Neural cell (in vitro differentiated cells): Measurements from ENCODE around the gene EIF4E2.

Source experiments
- EP300 ChIP-seq: fragments of 450-650 bp; conservative IDR thresholded peaks from 2 replicates; pipeline ENCODE4 v1.6.1; 2014; ENCODE audit warnings: antibody characterized with exemption, mild to moderate bottlenecking, moderate library complexity; ENCODE audit not compliant: poor library complexity, severe bottlenecking
- EZH2 ChIP-seq: fragments of 200-600, 300-800 bp; shearing (Covaris generic), sonication (generic); IDR thresholded peaks from 2 replicates; pipeline ENCODE4 v1.6.1; 2014; ENCODE audit warnings: antibody characterized with exemption, low read length, borderline replicate concordance, mild to moderate bottlenecking; ENCODE audit not compliant: insufficient read depth, poor library complexity, severe bottlenecking
- POLR2AphosphoS5 ChIP-seq: IDR thresholded peaks from 2 replicates; pipeline ENCODE4 v1.6.1; 2012
- RAD21 ChIP-seq: fragments of 450-650 bp; conservative IDR thresholded peaks from 2 replicates; pipeline ENCODE4 v1.6.1; 2014; ENCODE audit warnings: antibody characterized with exemption, mild to moderate bottlenecking, moderate library complexity
- TAF1 ChIP-seq: IDR thresholded peaks from 2 replicates; pipeline ENCODE4 v1.6.1; 2012; ENCODE audit warnings: low read depth
- TF ChIP-seq, protein P1 (sequence below): fragments of 450-650 bp; IDR thresholded peaks from 2 replicates; pipeline ENCODE4 v1.5.1; 2014; ENCODE audit warnings: antibody characterized with exemption, mild to moderate bottlenecking, moderate library complexity; ENCODE audit not compliant: poor library complexity, severe bottlenecking
- TF ChIP-seq, protein P2 (sequence below): IDR thresholded peaks from 2 replicates; pipeline ENCODE4 v1.6.1; 2012; ENCODE audit warnings: borderline replicate concordance

DNA sequence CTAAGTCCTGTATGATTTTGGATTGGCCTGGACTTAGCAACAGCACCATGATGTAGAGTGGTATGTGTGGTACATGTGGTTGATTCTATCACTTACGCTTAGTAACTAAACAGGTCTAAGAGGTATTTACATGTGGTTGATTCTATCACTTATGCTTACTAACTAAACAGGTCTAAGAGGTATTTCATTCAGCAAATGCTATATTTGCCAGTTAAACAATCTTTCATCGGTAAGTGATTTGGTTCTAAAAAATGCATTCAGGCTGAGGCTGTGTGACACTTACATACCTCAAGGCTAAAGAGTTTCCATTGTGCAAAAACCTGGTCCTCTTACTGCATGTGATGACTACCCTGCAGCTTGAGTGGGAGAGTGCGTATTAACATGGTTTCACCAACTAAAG is 13.1 kb downstream of the EIF4E2 start:
- TF ChIP-seq POLR2AphosphoS5 (no peak), EZH2 (no peak), TAF1 (no peak), RAD21 (no peak), EP300 (no peak)
- TF ChIP-seq, protein P1, sequence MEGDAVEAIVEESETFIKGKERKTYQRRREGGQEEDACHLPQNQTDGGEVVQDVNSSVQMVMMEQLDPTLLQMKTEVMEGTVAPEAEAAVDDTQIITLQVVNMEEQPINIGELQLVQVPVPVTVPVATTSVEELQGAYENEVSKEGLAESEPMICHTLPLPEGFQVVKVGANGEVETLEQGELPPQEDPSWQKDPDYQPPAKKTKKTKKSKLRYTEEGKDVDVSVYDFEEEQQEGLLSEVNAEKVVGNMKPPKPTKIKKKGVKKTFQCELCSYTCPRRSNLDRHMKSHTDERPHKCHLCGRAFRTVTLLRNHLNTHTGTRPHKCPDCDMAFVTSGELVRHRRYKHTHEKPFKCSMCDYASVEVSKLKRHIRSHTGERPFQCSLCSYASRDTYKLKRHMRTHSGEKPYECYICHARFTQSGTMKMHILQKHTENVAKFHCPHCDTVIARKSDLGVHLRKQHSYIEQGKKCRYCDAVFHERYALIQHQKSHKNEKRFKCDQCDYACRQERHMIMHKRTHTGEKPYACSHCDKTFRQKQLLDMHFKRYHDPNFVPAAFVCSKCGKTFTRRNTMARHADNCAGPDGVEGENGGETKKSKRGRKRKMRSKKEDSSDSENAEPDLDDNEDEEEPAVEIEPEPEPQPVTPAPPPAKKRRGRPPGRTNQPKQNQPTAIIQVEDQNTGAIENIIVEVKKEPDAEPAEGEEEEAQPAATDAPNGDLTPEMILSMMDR: no peak
- TF ChIP-seq, protein P2, sequence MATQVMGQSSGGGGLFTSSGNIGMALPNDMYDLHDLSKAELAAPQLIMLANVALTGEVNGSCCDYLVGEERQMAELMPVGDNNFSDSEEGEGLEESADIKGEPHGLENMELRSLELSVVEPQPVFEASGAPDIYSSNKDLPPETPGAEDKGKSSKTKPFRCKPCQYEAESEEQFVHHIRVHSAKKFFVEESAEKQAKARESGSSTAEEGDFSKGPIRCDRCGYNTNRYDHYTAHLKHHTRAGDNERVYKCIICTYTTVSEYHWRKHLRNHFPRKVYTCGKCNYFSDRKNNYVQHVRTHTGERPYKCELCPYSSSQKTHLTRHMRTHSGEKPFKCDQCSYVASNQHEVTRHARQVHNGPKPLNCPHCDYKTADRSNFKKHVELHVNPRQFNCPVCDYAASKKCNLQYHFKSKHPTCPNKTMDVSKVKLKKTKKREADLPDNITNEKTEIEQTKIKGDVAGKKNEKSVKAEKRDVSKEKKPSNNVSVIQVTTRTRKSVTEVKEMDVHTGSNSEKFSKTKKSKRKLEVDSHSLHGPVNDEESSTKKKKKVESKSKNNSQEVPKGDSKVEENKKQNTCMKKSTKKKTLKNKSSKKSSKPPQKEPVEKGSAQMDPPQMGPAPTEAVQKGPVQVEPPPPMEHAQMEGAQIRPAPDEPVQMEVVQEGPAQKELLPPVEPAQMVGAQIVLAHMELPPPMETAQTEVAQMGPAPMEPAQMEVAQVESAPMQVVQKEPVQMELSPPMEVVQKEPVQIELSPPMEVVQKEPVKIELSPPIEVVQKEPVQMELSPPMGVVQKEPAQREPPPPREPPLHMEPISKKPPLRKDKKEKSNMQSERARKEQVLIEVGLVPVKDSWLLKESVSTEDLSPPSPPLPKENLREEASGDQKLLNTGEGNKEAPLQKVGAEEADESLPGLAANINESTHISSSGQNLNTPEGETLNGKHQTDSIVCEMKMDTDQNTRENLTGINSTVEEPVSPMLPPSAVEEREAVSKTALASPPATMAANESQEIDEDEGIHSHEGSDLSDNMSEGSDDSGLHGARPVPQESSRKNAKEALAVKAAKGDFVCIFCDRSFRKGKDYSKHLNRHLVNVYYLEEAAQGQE: no peak
